HUES6 (cell line): ENCODE results near the gene RPS27L.

Source experiments
- H3K27ac ChIP-seq: 2 replicates; pipeline ENCODE4 v1.7.0; 2013; ENCODE audit warnings: low read depth, mild to moderate bottlenecking, low read length, inconsistent platforms
- H3K27me3 ChIP-seq: 2 replicates; pipeline ENCODE4 v1.6.1; 2013; ENCODE audit warnings: low read length; ENCODE audit not compliant: control insufficient read depth, insufficient read depth
- H3K36me3 ChIP-seq: 2 replicates; pipeline ENCODE4 v1.6.1; 2013; ENCODE audit warnings: low read length; ENCODE audit not compliant: control insufficient read depth, insufficient read depth
- H3K4me1 ChIP-seq: 2 replicates; pipeline ENCODE4 v1.6.1; 2013; ENCODE audit warnings: low read length; ENCODE audit not compliant: control insufficient read depth, insufficient read depth
- H3K4me3 ChIP-seq: 2 replicates; pipeline ENCODE4 v1.5.1; 2013; ENCODE audit warnings: low read depth, low read length
- H3K9ac ChIP-seq: one replicate; pipeline ENCODE4 v1.6.1; 2013; ENCODE audit warnings: mild to moderate bottlenecking, low read length
- H3K9me3 ChIP-seq: 2 replicates; pipeline ENCODE4 v1.6.1; 2013; ENCODE audit warnings: low read depth, low read length; ENCODE audit not compliant: control insufficient read depth, insufficient read depth

Gene RPS27L

DNA sequence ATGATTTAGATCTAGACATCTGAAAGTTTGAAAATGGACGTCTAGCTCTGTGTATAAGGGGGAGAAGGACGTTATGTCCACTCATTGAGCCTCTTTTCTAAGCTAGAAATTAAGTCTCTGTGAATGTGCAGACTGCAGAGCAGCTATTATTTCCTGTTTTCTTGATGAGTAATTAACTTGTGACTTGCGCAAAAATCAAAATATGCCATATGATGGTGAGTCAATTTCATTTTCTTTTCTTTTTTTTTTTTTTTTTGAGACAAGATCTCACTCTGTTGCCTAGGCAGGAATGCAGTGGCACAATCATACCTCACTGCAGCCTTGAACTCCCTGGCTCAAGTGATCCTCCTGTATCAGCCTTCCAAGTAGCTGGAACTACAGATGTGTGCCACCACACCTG, 21.5 kb downstream of the RPS27L start:
- no peaks in the 10 kb centered on the region; the same call in 1 of the 2 replicates for H3K36me3 ChIP-seq
- H3K9me3 ChIP-seq, result no peaks in the 10 kb centered on the region
- H3K9ac ChIP-seq, result no peak overlapping the region
- H3K4me3 ChIP-seq, result no peak overlapping the region
- no peak overlapping the region for H3K27ac ChIP-seq
- no peaks in the 10 kb centered on the region for H3K4me1 ChIP-seq
- no peaks in the 10 kb centered on the region for H3K27me3 ChIP-seq

DNA sequence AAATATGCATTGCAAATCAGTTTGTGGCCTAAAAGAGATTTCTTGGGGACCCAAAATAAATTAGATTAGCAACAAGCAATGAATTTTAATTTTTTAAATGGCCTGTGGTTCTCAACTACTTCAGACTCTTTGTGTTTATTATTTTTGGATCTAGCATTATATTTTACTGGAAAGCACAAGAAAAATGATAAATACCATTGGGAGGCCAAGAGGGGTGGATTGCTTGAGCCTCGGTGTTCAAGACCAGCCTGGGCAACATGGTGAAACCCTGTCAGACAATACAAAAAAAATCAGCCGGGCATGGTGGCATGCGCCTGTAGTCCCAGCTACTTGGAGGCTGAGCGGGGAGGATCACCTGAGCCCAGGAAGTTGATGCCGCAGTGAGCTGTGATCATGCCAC, 22.0 kb downstream of the RPS27L start:
- Histone ChIP-seq H3K27ac (no peak overlapping the region), H3K36me3 (no peaks in the 10 kb centered on the region; the same call in 1 of the 2 replicates)

DNA sequence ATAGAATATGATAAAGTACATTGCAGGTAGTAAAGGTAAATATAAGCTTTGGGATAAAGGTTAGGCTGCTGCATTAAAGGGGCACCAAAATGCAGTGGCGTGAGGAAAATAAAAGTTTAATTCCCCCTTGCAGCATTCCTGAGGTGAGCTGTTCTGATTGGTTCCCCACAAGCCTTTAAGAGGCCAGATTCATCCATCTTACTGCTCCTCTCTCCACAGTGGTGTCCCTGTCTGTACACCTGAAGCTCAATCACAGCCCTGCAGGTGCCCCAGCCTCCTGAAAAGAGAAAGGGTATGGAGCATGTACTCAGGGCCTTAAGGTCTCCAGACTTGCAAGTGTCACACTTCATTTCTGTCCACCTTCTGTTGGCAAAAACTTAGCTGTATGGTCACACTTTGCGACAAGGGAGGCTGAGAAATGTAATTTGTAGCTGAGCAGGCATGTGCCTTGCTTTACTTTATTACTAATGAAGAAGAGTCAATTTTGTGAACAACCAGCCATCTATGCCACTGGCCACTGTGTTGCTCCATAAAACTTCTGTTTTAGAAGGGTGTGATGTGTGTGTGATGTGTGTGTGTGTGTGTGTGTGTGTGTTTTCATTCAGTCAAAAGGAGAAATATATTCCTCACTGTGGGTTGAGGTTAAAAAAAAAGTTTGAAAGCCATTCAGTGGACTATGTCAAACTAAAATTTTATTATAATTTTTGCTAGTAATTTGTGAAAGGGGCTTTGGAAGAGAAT, 22.9 kb downstream of the RPS27L start:
- Histone ChIP-seq H3K36me3 (peaks cover 6% of the 10 kb centered on the region; the same call in 1 of the 2 replicates), H3K4me3 (no peak overlapping the region), H3K27ac (no peak overlapping the region), H3K9ac (no peak overlapping the region), H3K9me3 (no peaks in the 10 kb centered on the region), H3K4me1 (no peaks in the 10 kb centered on the region), H3K27me3 (no peaks in the 10 kb centered on the region)

More for the DNA sequence above, 22.0 kb downstream of the RPS27L start:
- Histone ChIP-seq H3K27me3 (no peaks in the 10 kb centered on the region), H3K9me3 (no peaks in the 10 kb centered on the region), H3K9ac (no peak overlapping the region), H3K4me3 (no peak overlapping the region), H3K4me1 (no peaks in the 10 kb centered on the region)

DNA sequence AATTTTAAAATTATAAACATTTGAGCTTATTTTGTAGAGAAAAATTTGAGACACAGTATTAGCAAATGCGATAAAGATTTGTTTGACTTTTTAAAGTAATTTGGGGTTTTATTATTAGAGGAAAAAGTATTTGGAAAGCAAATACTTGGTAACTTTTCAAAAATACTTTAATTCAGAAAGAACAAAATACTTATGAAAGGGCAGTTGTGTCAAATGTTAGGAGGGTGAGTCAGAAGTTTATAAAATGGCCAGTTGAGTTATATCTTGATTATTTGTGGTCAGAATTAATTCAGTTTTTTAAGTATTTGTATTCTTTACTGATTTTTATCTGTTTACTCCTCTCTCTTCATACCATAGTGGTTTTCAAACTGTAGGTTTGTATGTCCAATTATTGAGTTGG, 23.5 kb downstream of the RPS27L start:
- no peaks in the 10 kb centered on the region for H3K4me1 ChIP-seq
- H3K9me3 ChIP-seq, result no peaks in the 10 kb centered on the region
- no peak overlapping the region for H3K9ac ChIP-seq
- no peaks in the 10 kb centered on the region for H3K27me3 ChIP-seq
- no peak overlapping the region for H3K27ac ChIP-seq
- peaks cover 7% of the 10 kb centered on the region; the same call in 1 of the 2 replicates for H3K36me3 ChIP-seq
- H3K4me3 ChIP-seq, result no peak overlapping the region

DNA sequence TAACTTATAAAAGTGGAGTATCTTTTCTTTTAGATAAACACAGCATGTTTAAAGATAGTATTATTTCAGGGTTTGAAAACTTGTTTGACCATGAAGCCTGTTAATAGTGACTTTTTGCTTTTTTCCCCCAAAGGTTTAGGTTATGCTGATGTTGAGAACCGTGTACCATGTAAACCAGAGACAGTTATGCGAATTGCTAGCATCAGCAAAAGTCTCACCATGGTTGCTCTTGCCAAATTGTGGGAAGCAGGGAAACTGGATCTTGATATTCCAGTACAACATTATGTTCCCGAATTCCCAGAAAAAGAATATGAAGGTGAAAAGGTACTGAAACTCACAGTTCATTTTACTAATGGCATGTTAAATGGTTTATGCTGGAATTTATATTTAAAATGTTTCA, 30.6 kb downstream of the RPS27L start:
- H3K27ac ChIP-seq, result no peak overlapping the region
- peaks cover 3% of the 10 kb centered on the region; the same call in 1 of the 2 replicates for H3K4me1 ChIP-seq
- H3K27me3 ChIP-seq, result no peaks in the 10 kb centered on the region
- H3K9me3 ChIP-seq, result no peaks in the 10 kb centered on the region
- H3K9ac ChIP-seq, result no peak overlapping the region
- H3K36me3 ChIP-seq, result peaks cover 11% of the 10 kb centered on the region
- H3K4me3 ChIP-seq, result no peak overlapping the region

DNA sequence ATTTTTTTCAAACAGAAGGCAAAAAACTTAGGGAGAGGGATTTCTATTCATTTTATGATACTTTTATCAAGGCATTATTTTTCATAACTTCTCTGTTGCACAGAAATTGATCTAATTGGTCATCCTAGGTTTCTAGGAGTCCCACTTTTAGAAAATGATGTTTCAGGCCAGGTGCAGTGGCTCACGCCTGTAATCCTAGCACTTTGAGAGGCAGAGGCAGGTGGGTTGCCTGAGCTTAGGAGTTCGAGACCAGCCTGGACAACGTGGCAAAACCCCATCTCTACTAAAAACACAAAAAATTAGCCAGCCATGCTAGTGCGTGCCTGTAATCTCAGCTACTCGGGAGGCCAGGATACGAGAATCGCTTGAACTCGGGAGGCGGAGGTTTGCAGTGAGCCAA, 32.8 kb downstream of the RPS27L start:
- H3K4me3 ChIP-seq, result no peak overlapping the region
- H3K9ac ChIP-seq, result no peak overlapping the region
- peaks cover 6% of the 10 kb centered on the region for H3K36me3 ChIP-seq
- peaks cover 4% of the 10 kb centered on the region; the same call in 1 of the 2 replicates for H3K9me3 ChIP-seq
- H3K4me1 ChIP-seq, result peaks cover 3% of the 10 kb centered on the region; the same call in 1 of the 2 replicates
- no peaks in the 10 kb centered on the region for H3K27me3 ChIP-seq
- H3K27ac ChIP-seq, result no peak overlapping the region

DNA sequence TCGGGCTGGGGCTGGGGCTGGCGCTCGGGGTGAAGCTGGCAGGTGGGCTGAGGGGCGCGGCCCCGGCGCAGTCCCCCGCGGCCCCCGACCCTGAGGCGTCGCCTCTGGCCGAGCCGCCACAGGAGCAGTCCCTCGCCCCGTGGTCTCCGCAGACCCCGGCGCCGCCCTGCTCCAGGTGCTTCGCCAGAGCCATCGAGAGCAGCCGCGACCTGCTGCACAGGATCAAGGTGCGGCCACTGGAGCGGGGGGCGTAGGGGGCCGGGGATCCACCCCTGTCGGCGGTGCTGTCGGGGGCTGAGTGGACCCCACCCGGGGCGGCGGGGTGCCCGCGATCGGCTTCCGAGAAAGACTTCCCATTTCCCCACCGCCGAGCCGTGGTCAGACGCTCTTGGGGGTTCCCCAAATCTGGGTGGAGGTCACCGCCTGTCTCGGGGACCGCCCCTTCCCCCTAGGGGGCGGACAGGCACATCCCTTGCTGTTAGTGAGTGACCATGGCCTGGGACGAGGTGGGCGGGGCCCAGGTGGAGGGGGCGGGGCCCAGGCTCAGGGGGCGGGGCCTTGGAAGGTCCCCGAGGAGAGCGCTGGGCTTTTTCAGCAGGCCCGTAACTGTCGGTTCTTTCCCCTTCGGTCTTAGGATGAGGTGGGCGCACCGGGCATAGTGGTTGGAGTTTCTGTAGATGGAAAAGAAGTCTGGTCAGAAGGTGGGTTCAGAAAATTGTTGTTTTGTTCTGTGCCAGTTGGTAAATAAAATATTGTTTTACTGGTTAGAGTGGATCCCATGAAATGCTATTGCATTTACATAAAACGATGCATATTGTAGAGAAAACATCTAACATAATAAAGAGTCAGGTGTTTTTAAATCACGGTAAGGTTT, 35.0 kb downstream of the RPS27L start:
- Histone ChIP-seq H3K27ac (no peak overlapping the region), H3K4me1 (peaks cover 3% of the 10 kb centered on the region; the same call in 1 of the 2 replicates), H3K27me3 (no peaks in the 10 kb centered on the region), H3K36me3 (no peaks in the 10 kb centered on the region; the same call in 1 of the 2 replicates), H3K4me3 (peak overlapping the region; percentile 64), H3K9ac (peak overlapping the region; percentile 62), H3K9me3 (peaks cover 4% of the 10 kb centered on the region; the same call in 1 of the 2 replicates)

DNA sequence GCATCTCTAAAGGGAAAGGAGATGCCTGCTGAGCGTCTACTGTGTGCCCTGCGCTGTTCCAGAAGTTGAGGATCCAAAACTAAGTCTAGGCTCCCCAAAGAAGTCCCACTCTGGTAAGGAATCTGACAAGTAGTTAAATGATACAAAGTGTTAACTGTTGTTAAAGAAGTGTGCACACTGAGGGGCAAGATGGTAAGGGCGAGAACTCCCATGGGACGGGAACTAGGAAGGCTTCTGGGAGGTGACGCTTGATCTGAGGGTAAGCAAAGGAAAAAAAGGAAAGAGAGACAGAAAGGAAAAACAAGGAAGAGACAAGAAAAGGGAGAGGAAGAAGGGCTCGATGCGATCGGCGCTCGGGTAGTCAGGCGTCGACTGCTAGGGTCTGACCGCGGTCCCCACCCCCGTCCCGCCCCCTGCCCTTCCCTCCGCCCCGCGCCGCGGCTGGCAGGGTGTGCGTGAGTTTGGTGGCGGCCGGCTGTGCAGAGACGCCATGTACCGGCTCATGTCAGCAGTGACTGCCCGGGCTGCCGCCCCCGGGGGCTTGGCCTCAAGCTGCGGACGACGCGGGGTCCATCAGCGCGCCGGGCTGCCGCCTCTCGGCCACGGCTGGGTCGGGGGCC, 35.8 kb downstream of the RPS27L start, which contains the start of gene LACTB:
LACTB (plus strand) TSS at position 480 of the 620 bp plus-strand sequence; CDS start at position 491, 11 bp downstream.
- Histone ChIP-seq H3K4me3 (peak within 1 kb of the TSS; percentile 64), H3K4me1 (peaks cover 3% of the 10 kb centered on the region; the same call in 1 of the 2 replicates), H3K27me3 (no peaks in the 10 kb centered on the region), H3K36me3 (no peaks in the 10 kb centered on the region), H3K9me3 (peaks cover 4% of the 10 kb centered on the region; the same call in 1 of the 2 replicates), H3K27ac (no peak within 1 kb of the TSS), H3K9ac (peak within 1 kb of the TSS; percentile 62)

DNA sequence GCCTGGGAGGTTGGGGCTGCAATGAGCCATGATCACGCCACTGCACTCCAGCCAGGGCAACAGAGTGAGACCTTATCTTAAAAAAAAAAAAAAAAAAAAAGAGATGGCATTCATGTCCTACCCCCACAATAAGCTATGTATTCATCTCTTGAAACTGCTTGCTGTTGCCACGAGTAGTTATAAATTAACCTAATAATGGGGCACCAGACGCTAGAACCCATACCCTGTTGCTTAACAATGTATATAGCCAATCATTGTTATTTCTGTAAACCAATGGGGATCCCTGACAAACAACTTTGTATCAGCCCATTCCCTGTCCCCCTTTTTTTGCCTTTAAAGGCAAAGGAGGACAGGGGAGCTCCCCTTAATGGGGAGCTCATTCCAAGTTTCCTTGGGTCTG, 38.4 kb downstream of the RPS27L start:
- Histone ChIP-seq H3K4me3 (no peak overlapping the region), H3K27ac (no peak overlapping the region), H3K9me3 (peaks cover 4% of the 10 kb centered on the region; the same call in 1 of the 2 replicates), H3K4me1 (peaks cover 7% of the 10 kb centered on the region; the same call in 1 of the 2 replicates), H3K36me3 (no peaks in the 10 kb centered on the region), H3K27me3 (no peaks in the 10 kb centered on the region), H3K9ac (no peak overlapping the region)

DNA sequence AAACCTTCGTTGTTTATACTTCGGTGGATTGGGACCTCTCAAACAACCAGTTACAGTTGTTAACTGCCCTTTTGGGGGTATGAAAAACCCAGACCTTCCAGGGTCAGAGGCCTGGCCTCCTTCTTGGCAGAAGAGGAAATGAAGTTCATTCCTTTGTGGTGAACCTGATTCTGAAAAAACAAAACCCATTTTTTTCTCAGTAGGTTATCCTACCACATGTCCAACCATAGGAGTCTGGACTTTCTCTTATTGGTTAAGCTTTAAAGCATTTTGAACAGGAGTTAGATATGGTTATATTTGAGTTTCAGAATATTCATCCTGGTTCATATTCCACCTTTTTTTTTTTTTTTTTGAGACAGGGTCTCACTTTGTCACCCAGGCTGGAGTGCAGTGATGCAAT, 42.8 kb downstream of the RPS27L start:
- Histone ChIP-seq H3K4me1 (peaks cover 7% of the 10 kb centered on the region; the same call in 1 of the 2 replicates), H3K27ac (no peak overlapping the region), H3K4me3 (no peak overlapping the region), H3K9me3 (no peaks in the 10 kb centered on the region; the same call in 1 of the 2 replicates), H3K27me3 (no peaks in the 10 kb centered on the region), H3K9ac (no peak overlapping the region), H3K36me3 (no peaks in the 10 kb centered on the region)
